CD4-positive, alpha-beta T cell treated with Interleukin-2 at 100 ng/mL for 4 hours (primary cell): ENCODE data around the gene ASXL1.
"Not testable (repeated sequence)": the region's sequence is repeated elsewhere in the genome, so short reads cannot be mapped to it uniquely, and the experiment has no call there.

Experiments
- DNase-seq: peaks from one replicate; pipeline ENCODE4 v3.0.0-alpha.2; 2020; ENCODE audit warnings: low spot score

ASXL1 gene

DNA sequence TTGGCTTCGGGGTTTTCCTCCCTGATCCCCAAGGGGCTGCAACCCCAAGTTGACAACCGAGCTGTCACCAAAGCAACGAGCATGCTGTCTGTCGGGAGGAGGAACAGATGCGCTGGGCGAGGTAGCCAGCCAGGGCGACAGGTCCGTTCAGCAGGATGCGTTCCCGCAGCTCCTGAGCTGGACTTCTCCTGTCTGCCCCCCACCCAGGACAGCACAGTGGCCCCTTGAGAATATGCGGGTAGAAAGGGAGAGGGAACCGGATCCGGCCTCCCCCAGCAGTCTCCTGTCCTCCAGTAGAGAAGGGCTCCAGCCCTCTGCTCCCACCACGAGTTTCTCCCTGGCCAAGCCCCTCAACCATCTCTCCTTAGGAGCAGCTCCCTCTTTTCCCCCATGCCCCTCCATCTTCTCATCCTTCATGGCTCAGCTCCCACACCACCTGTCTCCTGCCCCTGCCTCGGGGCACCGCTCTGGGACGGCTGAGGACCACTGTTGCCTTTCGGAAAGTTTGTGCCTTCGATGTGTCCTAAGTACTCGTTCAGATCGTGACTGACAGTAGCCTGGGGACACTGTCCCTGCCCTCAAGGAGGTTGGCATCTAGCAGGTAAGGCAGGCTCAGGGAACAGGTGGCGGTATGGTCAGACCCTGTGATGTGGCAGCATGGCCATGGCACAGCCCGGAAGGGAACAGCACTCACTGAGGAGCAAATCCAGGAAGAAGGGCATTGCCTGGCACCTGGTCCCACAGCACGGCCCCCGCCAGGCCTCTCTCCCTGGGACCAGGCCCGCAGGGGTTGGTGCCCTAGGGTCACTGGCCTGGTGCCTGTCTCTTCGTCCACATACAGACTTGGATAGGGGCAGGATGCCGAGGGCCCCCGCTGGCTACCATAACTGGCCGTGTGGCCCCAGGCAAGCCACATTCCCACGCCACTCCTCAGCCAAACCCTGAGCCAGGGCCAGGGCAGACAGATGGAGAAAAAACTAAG is 96.3 kb downstream of the ASXL1 start:
- no peak for DNase-seq

DNA sequence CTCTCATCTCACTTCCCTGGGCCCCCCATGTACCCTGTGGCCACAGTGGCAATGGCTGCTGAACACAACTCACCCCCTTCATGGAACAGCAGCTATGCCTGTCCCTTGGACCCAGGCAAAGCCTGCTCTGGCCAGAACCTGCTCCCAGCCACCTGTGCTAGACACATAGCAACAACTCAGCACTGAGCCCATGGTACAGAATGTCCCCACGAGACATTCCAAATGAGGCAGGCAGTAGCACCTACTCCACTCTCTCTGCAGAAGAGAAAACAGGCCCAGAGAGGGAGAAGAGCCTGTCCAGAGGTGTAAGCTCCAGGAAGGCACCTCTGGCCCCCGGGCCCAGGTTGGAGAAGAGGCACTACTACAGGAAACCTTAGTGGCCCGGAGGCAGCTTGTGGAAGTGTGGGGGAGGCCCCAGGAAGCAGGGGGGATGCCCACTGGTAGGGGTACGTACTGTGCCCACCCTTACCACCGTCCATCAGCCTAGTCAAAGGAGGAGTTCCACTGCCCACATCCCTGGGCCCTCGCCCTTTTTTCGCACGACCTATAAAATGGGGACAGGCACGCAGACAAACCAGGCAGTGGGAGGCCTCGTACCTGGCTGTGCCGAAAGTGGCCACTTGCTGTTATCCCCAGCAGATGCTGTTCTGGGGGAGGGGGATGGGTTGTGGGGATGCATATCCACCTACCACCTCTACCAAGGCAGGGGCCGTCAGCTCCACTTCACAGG is 97.2 kb downstream of the ASXL1 start:
- DNase-seq, result no peak

- no peak for DNase-seq
These were observed 98.0 kb downstream of the ASXL1 start for GRCh38 chr20:32455901-32456701.

DNA sequence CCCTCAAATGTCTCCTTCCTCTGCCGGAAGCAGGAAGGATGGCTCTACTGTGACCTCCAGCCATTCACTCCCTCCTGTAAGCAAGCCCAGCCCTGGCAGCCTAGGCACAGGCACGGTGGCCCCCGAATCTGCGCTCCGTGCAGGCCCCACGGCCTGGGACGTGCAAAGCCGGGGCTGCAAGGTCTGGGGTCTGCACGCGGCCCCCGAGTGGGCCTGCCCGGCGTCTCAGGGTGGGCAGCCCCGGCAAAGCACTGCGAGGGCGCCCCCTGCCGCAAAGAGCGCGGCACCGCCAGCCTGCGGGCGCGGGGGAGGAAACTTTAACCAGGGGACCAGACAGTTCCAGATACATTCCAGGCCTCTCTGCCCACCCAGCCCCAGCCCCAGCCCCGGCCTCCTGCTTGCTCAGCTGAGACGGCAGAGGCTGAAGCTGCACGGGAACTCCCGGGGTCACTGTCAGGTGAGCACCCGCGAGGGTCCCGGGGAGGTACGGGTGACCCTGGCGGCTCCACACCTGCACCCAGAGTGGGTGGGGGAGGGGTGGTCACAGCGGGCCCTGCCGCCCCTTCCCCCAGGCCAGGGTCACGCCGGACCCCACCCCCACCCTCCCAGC is 98.8 kb downstream of the ASXL1 start:
- no peak for DNase-seq

DNA sequence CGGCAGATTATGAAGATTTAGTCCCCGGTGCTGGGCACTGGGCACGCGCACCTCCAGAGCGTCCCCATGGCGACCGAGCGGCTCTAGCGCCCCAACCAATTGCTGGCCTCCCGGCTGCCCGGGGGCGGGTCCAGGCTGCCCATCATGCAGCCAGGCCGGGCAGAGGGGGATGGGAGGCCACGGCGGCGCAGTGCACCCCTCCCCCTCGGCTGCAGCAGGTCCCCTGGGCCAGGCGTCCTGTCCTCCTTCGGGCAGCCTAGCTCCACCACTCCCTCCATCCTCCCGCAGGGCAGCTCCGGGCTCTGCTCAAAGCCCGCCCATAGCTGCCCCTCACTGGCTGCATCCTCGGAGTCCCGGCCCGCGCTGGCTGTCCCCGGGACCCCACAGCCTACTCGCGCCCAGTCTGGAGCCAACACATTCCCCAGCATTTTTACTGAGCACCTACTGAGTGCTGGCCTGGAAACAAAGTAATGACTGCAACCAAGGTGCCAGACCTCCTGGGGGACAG is 99.4 kb downstream of the ASXL1 start:
- no peak for DNase-seq

GRCh38 chr20:32458061-32458836 is 100.1 kb downstream of the ASXL1 start:
- DNase-seq, result no peak

- no peak for DNase-seq
These were observed 100.7 kb downstream of the ASXL1 start for GRCh38 chr20:32458837-32459220.

- DNase-seq, result no peak
These were observed 102.1 kb downstream of the ASXL1 start for GRCh38 chr20:32460231-32460630.

DNA sequence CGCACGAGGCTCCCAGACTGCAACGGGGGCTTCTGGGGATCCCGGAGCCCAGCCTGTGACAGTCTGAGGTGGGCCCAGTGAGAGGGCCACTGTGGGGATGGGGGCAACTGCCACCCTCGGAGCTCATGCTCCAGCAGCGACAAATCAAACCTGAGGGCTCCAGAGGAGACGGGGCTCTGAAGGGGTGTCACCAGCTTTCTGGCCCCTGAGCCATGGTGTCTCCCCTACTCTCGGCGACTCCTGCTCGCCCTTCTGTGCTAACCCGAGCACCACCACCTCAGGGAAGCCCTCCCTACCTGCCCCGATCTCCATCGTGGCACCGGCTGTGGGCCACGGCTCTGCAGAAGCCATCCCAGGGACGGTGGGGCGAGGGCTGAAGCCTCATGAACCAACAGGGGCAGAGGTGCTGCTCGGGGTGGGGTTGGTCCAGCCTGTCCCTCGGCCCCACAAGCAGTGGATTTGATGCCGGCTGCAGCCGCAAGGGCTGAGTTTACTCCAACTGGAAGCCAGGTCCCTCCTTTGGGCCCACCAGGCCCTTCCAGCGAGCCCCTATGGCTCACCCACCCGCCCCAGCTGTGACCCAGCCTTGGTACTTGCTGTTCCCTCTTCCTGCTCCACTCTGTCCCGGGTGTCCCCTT is 102.7 kb downstream of the ASXL1 start:
- no peak for DNase-seq

DNA sequence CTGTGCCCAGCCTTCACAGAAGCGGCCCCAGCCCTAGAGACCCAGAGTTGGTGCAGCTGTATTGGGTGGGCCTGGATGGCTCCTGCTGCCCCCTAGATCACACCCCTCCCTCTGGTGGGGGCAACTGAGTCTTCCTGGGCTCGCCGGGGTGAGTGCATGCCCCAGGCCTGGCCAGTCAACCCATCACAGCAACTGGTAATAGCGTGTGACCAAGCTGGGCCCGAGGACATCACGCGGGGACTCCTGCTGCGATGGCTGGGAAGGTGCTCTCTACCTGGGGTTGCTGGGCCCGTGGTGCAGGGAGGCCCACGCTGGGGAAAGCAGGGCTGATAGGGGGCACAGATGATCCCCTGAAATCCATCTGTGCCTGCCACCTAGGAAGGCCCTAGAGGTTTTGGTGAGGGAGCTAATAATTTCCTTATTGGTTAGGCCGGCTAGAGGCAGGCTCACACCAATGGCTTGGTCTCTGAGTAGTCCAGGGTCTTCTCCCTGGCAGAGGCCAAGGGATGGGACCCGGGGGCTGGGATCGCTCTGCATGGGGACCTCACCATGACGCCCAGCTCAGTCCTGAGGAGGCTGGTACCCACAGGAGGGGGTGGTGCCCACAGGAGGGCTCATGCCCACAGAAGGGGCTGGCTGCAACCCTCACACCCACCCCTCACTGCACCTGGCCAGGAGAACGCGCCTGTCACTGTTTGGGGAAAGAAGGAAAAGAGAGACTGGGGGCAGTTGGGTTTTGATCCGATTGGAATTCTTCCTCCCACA is 103.9 kb downstream of the ASXL1 start:
- no peak for DNase-seq

DNA sequence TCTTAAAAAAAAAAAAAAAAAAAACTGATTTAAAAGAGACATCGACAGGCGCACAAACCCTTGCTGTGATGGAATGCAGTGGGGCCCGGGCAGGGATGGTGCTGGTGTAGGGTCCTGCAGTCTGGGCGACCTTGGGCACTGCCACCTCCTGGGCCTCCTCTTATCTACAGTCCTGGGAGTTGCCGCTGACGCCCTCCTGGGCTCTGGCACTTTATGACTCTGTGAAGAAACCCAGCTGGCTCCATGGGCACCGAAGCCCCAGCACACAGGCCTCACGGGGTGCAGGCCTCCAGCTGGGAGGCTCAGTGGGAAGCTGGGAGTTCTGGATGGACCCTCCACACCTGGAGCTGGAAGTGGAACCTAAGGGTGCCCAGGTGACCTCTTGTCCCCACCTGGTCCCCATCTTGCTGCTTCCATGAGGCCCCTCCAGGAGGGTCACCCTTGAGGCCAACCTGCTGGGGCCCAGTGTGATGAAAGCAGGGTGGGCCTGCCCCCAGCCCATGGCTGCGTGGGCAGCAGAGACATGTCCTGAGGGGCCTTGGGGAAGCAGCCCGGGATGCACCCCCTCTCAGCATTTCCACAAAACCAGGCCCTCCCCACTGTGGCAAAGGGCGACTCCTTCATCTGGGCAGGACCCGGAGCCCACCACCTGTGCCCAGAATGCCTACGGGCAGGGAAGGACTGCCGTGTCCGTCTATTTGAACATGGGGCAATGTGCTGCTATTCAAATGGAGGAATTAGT is 104.9 kb downstream of the ASXL1 start:
- no peak for DNase-seq

DNA sequence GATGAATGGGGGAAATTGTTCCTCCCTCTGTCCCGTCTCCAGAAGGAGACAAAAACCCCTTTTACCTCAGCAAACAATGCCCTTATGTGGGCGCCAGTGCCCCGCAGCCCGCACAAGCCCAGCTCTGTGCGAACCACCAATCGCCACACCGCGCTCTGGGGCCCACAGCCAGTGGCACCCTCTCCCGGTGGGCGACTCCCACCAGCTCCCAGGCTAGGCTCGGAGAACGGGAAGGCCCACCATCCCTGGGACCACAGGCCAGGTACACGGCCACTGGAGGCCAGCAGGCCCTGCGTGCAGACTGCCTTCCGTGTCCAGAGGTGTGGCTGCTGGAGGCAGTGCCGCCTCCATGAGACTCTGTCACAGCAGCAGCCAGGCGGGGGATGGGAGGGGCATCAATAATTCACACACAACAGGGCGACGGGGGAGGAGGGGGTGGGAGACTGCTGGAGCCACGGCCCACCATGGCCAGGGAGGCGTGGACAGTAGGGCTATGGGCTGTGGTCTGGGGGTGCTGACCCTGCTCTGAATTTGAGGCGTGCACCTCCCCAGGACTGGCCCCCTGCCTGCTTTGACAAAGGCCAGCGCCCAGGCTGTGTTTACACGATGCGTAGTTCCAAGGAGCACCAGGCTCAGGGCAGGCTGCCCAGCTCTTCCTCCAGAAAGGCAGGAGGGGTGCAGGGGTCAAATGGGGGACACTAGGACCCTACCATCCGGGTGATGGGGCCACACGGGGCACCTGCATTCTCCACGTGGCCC is 105.7 kb downstream of the ASXL1 start:
- no peak for DNase-seq

- no peak for DNase-seq
These were observed 106.4 kb downstream of the ASXL1 start for GRCh38 chr20:32464401-32465091.

- no peak for DNase-seq
These were observed 107.2 kb downstream of the ASXL1 start for GRCh38 chr20:32465092-32465900.

- not testable (repeated sequence) for DNase-seq
These were observed 108.0 kb downstream of the ASXL1 start for GRCh38 chr20:32465901-32466675.
